Gastrocnemius medialis (tissue), 4 donors: ENCODE measurements around the gene RFX7.

Experiments used
- POLR2A ChIP-seq, 2 donors: fragments of 450-650 bp; IDR thresholded peaks; one replicate each; pipeline ENCODE4 v1.6.1; 2017; ENCODE audit warnings: antibody characterized with exemption in 2 of 2, mild to moderate bottlenecking in 2 of 2, moderate library complexity in 2 of 2
- TF ChIP-seq, protein P1 (sequence below), 5 experiments: fragments of 450-650 bp in 3 of 5; fragments of 200-600 bp in 2 of 5; sonication (generic) in 2 of 5; IDR thresholded peaks in 4 of 5; conservative IDR thresholded peaks in 1 of 5; 1 replicate in 4 of 5; 2 replicates in 1 of 5; pipeline ENCODE4 v1.5.1; 2016 to 2019; ENCODE audit warnings: antibody characterized with exemption in 5 of 5, mild to moderate bottlenecking in 3 of 5, moderate library complexity in 3 of 5

DNA sequence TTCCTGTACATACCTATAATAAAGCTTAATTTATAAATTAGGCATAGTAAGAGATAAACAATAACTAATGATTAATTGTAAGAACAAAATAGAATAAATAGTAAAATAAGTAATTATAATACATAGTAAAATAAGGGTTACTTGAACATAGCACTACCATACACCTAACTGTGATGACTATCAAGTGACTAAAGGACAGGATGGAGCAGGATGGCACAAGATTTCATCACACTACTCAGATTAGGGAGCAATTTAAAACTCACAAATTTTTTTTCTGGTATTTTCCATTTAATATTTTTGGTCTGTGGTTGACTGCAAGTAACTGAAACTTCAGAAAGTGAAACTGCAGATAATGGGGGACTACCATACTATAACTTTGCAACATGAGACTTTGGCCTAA lies 14.8 kb downstream of the RFX7 start:
- TF ChIP-seq, protein P1, sequence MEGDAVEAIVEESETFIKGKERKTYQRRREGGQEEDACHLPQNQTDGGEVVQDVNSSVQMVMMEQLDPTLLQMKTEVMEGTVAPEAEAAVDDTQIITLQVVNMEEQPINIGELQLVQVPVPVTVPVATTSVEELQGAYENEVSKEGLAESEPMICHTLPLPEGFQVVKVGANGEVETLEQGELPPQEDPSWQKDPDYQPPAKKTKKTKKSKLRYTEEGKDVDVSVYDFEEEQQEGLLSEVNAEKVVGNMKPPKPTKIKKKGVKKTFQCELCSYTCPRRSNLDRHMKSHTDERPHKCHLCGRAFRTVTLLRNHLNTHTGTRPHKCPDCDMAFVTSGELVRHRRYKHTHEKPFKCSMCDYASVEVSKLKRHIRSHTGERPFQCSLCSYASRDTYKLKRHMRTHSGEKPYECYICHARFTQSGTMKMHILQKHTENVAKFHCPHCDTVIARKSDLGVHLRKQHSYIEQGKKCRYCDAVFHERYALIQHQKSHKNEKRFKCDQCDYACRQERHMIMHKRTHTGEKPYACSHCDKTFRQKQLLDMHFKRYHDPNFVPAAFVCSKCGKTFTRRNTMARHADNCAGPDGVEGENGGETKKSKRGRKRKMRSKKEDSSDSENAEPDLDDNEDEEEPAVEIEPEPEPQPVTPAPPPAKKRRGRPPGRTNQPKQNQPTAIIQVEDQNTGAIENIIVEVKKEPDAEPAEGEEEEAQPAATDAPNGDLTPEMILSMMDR (IDR thresholded peaks at IDR 0.05 in 4 of 5, conservative IDR thresholded peaks at IDR 0.05 in 1 of 5) = no peak
- TF ChIP-seq POLR2A (IDR thresholded peaks at IDR 0.05) = no peak
